ENCODE data around the gene SUOX. TPM values are rescaled to one million over a fixed set of nuclear protein-coding genes. Genes with fewer than 3 reads are reported as not detected.

Gene SUOX
- total RNA-seq, 3 donors from 2014 or later = 24.6 to 30.2 (median 29.9) TPM

GRCh38 chr12:55969356-55969755 is 27.7 kb upstream of the SUOX start:
- H3K4me1 ChIP-seq = peaks cover 0 to 12% of the 10 kb centered on the region in 2 donors
- intact Hi-C loops (cut with DNase I; ENCODE audit: low total_unique reads) = loop anchor here (10.0 kb wide), 1 partner anchor 1965 kb away; the partner anchor contains the start of genes HOXC8 and HOXC9

GRCh38 chr12:55970775-55971174 is 26.3 kb upstream of the SUOX start:
- no peaks in the 10 kb centered on the region for H3K27me3 ChIP-seq
- peak overlapping the region; percentile 83 to 98 for H3K27ac ChIP-seq
- H3K36me3 ChIP-seq = no peaks in the 10 kb centered on the region
- H3K9me3 ChIP-seq = no peaks in the 10 kb centered on the region
- DNase-seq (ENCODE audit: low spot score in 2 of 2) = no peak
- H3K4me3 ChIP-seq = no peak overlapping the region
- no peak for TF ChIP-seq POLR2A (IDR thresholded peaks at IDR 0.05)
- no peak for TF ChIP-seq CTCF (IDR thresholded peaks at IDR 0.05)
- TF ChIP-seq POLR2AphosphoS5 (IDR thresholded peaks at IDR 0.05) = no peak
- peaks cover 0 to 10% of the 10 kb centered on the region in 2 donors for H3K4me1 ChIP-seq
- intact Hi-C loops (cut with DNase I; ENCODE audit: low total_unique reads) = loop anchor here (10.0 kb wide), 1 partner anchor 1134 kb away; no protein-coding TSS in a partner anchor

More at GRCh38 chr12:55969356-55969755, 27.7 kb upstream of the SUOX start:
- no peaks in the 10 kb centered on the region for H3K27me3 ChIP-seq
- DNase-seq (ENCODE audit: low spot score in 2 of 2) = no peak
- H3K27ac ChIP-seq = no peak overlapping the region
- TF ChIP-seq POLR2AphosphoS5 (IDR thresholded peaks at IDR 0.05) (no peak), POLR2A (IDR thresholded peaks at IDR 0.05) (no peak), CTCF (IDR thresholded peaks at IDR 0.05) (no peak)
- H3K9me3 ChIP-seq = no peaks in the 10 kb centered on the region
- H3K36me3 ChIP-seq = no peaks in the 10 kb centered on the region
- H3K4me3 ChIP-seq = no peak overlapping the region

- Histone ChIP-seq H3K4me3 (no peak overlapping the region), H3K4me1 (peaks cover 0 to 7% of the 10 kb centered on the region in 2 donors), H3K27me3 (no peaks in the 10 kb centered on the region), H3K36me3 (no peaks in the 10 kb centered on the region), H3K27ac (peak overlapping the region; percentile 83 to 98), H3K9me3 (no peaks in the 10 kb centered on the region)
- intact Hi-C loops (cut with DNase I; ENCODE audit: low total_unique reads) = loop anchor here (10.0 kb wide), 1 partner anchor 1133 kb away; no protein-coding TSS in a partner anchor
- DNase-seq (ENCODE audit: low spot score in 2 of 2) = peak in 1 of 2 donors; percentile 82
- TF ChIP-seq POLR2AphosphoS5 (IDR thresholded peaks at IDR 0.05) = peak in 1 of 3 donors; percentile 41
- TF ChIP-seq POLR2A (IDR thresholded peaks at IDR 0.05) = no peak
Observed at GRCh38 chr12:55972042-55972441, 25.0 kb upstream of the SUOX start.

- no peak for DNase-seq (ENCODE audit: low spot score in 2 of 2)
- intact Hi-C loops (cut with DNase I; ENCODE audit: low total_unique reads) = loop anchor here (10.0 kb wide), 1 partner anchor 1132 kb away; no protein-coding TSS in a partner anchor
- Histone ChIP-seq H3K27ac (peak overlapping the region; percentile 97 to 98), H3K4me1 (peaks cover 0 to 5% of the 10 kb centered on the region in 2 donors), H3K36me3 (no peaks in the 10 kb centered on the region), H3K4me3 (peak overlapping the region; percentile 56 to 97 (median 71)), H3K27me3 (no peaks in the 10 kb centered on the region), H3K9me3 (no peaks in the 10 kb centered on the region)
- TF ChIP-seq CTCF (IDR thresholded peaks at IDR 0.05) = no peak
- no peak for TF ChIP-seq POLR2A (IDR thresholded peaks at IDR 0.05)
- no peak for TF ChIP-seq POLR2AphosphoS5 (IDR thresholded peaks at IDR 0.05)
Observed at GRCh38 chr12:55972456-55972855, 24.6 kb upstream of the SUOX start.

GRCh38 chr12:55972911-55973598 is 24.0 kb upstream of the SUOX start:
- H3K36me3 ChIP-seq = no peaks in the 10 kb centered on the region
- intact Hi-C loops (cut with DNase I; ENCODE audit: low total_unique reads) = loop anchor here (10.0 kb wide), 1 partner anchor 1132 kb away; no protein-coding TSS in a partner anchor
- H3K27me3 ChIP-seq = no peaks in the 10 kb centered on the region
- no peak for DNase-seq (ENCODE audit: low spot score in 2 of 2)
- no peaks in the 10 kb centered on the region for H3K9me3 ChIP-seq
- peak overlapping the region; percentile 56 to 97 (median 71) for H3K4me3 ChIP-seq
- TF ChIP-seq POLR2AphosphoS5 (IDR thresholded peaks at IDR 0.05) = peak in 2 of 3 donors; percentile 64 to 80
- peak; percentile 51 for TF ChIP-seq POLR2A (IDR thresholded peaks at IDR 0.05)
- TF ChIP-seq CTCF (IDR thresholded peaks at IDR 0.05) = no peak
- H3K27ac ChIP-seq = peak overlapping the region; percentile 97 to 98
- no peaks in the 10 kb centered on the region for H3K4me1 ChIP-seq
